ENCODE measurements around the gene TMEM108. TPM values are rescaled to one million over a fixed set of nuclear protein-coding genes. Genes with fewer than 3 reads are reported as not detected.

Gene TMEM108
- total RNA-seq, 1 experiment from 2014 or later = not detected

DNA sequence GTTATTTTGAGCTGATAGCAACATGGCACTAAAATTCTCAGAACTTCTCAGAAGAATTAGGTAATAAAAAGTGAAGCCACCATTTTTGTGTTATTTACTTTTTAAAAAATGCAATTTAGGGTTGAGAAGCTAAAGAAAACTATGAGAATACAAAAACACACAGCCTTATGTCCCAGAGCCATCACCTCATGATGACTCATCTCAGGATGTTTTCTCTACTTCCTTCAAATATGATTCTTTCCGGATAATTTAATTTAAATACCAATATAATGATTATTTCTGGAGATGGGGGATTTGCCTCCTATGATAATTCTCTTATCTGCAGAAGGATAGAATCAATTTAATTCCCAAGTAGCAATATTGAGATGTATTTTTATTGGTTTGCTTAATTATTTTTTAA lies 256.1 kb downstream of the TMEM108 start (continued):
- no peak for TF ChIP-seq CBX3 (IDR thresholded peaks at IDR 0.05; ENCODE audit: low read depth)
- TF ChIP-seq SIN3A (IDR thresholded peaks at IDR 0.05; ENCODE audit: low read depth) = no peak
- TF ChIP-seq EZH2 (IDR thresholded peaks at IDR 0.05) = no peak
- no peak for TF ChIP-seq EGR1 (IDR thresholded peaks at IDR 0.05; ENCODE audit: low read depth)
- TF ChIP-seq SRF (IDR thresholded peaks at IDR 0.05; ENCODE audit: low read depth) = no peak

DNA sequence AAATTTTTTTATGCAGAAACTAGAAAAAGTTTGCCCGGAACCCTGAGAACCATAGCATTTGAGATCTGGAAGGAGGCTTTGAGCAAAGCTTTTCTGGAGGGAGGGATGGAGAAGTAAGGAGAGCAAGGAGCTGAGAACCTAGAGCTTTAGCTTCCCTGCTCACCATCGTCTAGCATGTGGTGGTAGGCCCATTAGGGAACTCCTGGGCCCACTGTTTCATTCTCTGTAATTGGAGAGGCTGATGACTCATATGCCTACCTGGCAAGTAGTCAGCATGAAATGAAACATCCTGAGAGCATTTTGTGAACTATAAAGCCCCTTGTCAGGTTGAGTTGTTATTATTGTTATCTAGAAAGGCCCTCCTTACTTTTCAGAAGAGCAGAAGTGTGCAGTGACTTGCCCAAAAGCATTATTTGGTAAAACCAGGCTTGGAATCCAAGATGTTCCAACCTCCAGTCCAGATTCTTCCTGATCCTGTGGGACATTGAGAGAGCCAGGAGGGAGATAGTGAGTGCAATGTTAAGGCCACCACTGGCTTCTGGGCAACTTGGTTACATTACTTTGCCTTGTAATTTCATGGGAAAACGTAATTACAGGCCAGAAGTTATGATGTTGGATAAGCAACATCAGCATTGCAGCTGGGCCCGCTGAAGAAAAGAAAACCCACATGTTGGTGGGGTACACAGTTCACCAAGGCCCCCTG lies 257.2 kb downstream of the TMEM108 start:
- Histone ChIP-seq H3K79me2 (ENCODE audit: insufficient read depth, low read length) (no peaks in the 10 kb centered on the region), H4K20me1 (ENCODE audit: insufficient read depth) (no peaks in the 10 kb centered on the region), H3K4me1 (ENCODE audit: control insufficient read depth in 1 of 2, insufficient read depth in 2 of 2, low read length in 2 of 2) (peaks cover 3 to 7% of the 10 kb centered on the region in 2 experiments; a peak in 3 of 4 replicates), H3K9me2 (ENCODE audit: insufficient read depth) (no peaks in the 10 kb centered on the region), H3K4me3 (replicated peaks in 1 of 2; ENCODE audit: low read depth in 1 of 2, low read length in 2 of 2) (no peak overlapping the region), H3K4me2 (ENCODE audit: low read length) (no peak overlapping the region; the same call in 1 of the 2 replicates), H3K36me3 (ENCODE audit: control insufficient read depth in 1 of 2, insufficient read depth in 2 of 2, low read length in 2 of 2) (no peaks in the 10 kb centered on the region), H3K9ac (ENCODE audit: low read length) (no peak overlapping the region), H3K9me3 (ENCODE audit: control insufficient read depth in 1 of 2, insufficient read depth in 1 of 2, low read depth in 1 of 2, low read length in 2 of 2) (no peaks in the 10 kb centered on the region), H3K27me3 (ENCODE audit: insufficient read depth, low read length) (peaks cover 85% of the 10 kb centered on the region), H3K27ac (ENCODE audit: low read depth, low read length) (no peak overlapping the region), H2AFZ (ENCODE audit: low read depth, low read length, poor library complexity, severe bottlenecking) (no peak overlapping the region)
- ATAC-seq = no peak
- no TSS peak for BruUV-seq (replicated peaks)
- ChIA-PET RAD21 (ENCODE audit: low non-redundant PET in 1 of 2, low total read pairs in 2 of 2, uncharacterized antibody in 2 of 2, unreplicated experiment in 2 of 2) (no interaction called here), CTCF (no interaction called here), POLR2A (no interaction called here)
- TF ChIP-seq, protein P1, sequence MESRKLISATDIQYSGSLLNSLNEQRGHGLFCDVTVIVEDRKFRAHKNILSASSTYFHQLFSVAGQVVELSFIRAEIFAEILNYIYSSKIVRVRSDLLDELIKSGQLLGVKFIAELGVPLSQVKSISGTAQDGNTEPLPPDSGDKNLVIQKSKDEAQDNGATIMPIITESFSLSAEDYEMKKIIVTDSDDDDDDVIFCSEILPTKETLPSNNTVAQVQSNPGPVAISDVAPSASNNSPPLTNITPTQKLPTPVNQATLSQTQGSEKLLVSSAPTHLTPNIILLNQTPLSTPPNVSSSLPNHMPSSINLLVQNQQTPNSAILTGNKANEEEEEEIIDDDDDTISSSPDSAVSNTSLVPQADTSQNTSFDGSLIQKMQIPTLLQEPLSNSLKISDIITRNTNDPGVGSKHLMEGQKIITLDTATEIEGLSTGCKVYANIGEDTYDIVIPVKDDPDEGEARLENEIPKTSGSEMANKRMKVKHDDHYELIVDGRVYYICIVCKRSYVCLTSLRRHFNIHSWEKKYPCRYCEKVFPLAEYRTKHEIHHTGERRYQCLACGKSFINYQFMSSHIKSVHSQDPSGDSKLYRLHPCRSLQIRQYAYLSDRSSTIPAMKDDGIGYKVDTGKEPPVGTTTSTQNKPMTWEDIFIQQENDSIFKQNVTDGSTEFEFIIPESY (IDR thresholded peaks at IDR 0.05; ENCODE audit: extremely low read depth, insufficient replicate concordance, low read length) = no peak
- TF ChIP-seq FOSL1 (IDR thresholded peaks at IDR 0.05; ENCODE audit: low read depth) (peak; percentile 50), EZH2phosphoT487 (IDR thresholded peaks at IDR 0.05; ENCODE audit: borderline replicate concordance) (no peak), SIN3A (IDR thresholded peaks at IDR 0.05; ENCODE audit: low read depth) (no peak), MAX (IDR thresholded peaks at IDR 0.05) (0 out of 2 replicates have a peak, but pooled peaks have one; percentile 33), POLR2A (IDR thresholded peaks at IDR 0.05; ENCODE audit: borderline replicate concordance, extremely low read depth, insufficient read depth, insufficient read length) (no peak), JUND (IDR thresholded peaks at IDR 0.05) (peak; percentile 22; the same call in 1 of the 2 replicates)
- TF ChIP-seq, protein P2, sequence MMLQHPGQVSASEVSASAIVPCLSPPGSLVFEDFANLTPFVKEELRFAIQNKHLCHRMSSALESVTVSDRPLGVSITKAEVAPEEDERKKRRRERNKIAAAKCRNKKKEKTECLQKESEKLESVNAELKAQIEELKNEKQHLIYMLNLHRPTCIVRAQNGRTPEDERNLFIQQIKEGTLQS (IDR thresholded peaks at IDR 0.05) = no peak
- TF ChIP-seq, protein P3, sequence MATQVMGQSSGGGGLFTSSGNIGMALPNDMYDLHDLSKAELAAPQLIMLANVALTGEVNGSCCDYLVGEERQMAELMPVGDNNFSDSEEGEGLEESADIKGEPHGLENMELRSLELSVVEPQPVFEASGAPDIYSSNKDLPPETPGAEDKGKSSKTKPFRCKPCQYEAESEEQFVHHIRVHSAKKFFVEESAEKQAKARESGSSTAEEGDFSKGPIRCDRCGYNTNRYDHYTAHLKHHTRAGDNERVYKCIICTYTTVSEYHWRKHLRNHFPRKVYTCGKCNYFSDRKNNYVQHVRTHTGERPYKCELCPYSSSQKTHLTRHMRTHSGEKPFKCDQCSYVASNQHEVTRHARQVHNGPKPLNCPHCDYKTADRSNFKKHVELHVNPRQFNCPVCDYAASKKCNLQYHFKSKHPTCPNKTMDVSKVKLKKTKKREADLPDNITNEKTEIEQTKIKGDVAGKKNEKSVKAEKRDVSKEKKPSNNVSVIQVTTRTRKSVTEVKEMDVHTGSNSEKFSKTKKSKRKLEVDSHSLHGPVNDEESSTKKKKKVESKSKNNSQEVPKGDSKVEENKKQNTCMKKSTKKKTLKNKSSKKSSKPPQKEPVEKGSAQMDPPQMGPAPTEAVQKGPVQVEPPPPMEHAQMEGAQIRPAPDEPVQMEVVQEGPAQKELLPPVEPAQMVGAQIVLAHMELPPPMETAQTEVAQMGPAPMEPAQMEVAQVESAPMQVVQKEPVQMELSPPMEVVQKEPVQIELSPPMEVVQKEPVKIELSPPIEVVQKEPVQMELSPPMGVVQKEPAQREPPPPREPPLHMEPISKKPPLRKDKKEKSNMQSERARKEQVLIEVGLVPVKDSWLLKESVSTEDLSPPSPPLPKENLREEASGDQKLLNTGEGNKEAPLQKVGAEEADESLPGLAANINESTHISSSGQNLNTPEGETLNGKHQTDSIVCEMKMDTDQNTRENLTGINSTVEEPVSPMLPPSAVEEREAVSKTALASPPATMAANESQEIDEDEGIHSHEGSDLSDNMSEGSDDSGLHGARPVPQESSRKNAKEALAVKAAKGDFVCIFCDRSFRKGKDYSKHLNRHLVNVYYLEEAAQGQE (IDR thresholded peaks at IDR 0.05; ENCODE audit: low read depth) = no peak
- TF ChIP-seq, protein P4, sequence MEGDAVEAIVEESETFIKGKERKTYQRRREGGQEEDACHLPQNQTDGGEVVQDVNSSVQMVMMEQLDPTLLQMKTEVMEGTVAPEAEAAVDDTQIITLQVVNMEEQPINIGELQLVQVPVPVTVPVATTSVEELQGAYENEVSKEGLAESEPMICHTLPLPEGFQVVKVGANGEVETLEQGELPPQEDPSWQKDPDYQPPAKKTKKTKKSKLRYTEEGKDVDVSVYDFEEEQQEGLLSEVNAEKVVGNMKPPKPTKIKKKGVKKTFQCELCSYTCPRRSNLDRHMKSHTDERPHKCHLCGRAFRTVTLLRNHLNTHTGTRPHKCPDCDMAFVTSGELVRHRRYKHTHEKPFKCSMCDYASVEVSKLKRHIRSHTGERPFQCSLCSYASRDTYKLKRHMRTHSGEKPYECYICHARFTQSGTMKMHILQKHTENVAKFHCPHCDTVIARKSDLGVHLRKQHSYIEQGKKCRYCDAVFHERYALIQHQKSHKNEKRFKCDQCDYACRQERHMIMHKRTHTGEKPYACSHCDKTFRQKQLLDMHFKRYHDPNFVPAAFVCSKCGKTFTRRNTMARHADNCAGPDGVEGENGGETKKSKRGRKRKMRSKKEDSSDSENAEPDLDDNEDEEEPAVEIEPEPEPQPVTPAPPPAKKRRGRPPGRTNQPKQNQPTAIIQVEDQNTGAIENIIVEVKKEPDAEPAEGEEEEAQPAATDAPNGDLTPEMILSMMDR (IDR thresholded peaks at IDR 0.05 in 2 of 3, conservative IDR thresholded peaks at IDR 0.05 in 1 of 3; ENCODE audit: borderline replicate concordance in 1 of 3, insufficient read depth in 1 of 3, low read depth in 2 of 3, low read length in 2 of 3) = no peak
- intact Hi-C loops (cut with micrococcal nuclease) = no loop called here
- no peak for DNase-seq (ENCODE audit: low read depth, low spot score)
